SK-N-MC (cell line): Measurements from ENCODE around the gene GPR52.

Source experiments
- EZH2 ChIP-seq: fragments of 200-600 bp; sonication (generic); IDR thresholded peaks from one replicate; pipeline ENCODE4 v1.6.1; 2017; ENCODE audit warnings: antibody characterized with exemption
- POLR2AphosphoS5 ChIP-seq: IDR thresholded peaks from 2 replicates; pipeline ENCODE4 v1.6.1; 2012; ENCODE audit warnings: mild to moderate bottlenecking, low read depth, low read length, borderline replicate concordance

GRCh38 chr1:174480324-174480723 is 32.6 kb downstream of the GPR52 start:
- TF ChIP-seq EZH2 (no peak), POLR2AphosphoS5 (no peak)
